Neural crest cell (in vitro differentiated cells): ENCODE data around the gene PRKCA. TPM values are rescaled to one million over a fixed set of nuclear protein-coding genes. Genes with fewer than 3 reads are reported as not detected.

ENCODE experiments used
- DNase-seq: peaks from one replicate; pipeline ENCODE4 v3.0.0; 2021; ENCODE audit warnings: low read depth, mixed read lengths, low spot score
- H3K27ac Mint-ChIP-seq: one replicate; pipeline ENCODE4 v1.8.0; 2021; ENCODE audit warnings: mild to moderate bottlenecking, mixed read lengths; ENCODE audit not compliant: unreplicated experiment
- H3K27me3 Mint-ChIP-seq: 2 replicates; pipeline ENCODE4 v1.8.0; 2021; ENCODE audit warnings: low read depth, mild to moderate bottlenecking, mixed read lengths
- H3K36me3 Mint-ChIP-seq: 2 replicates; pipeline ENCODE4 v1.8.0; 2021; ENCODE audit warnings: low read depth, mild to moderate bottlenecking, mixed read lengths
- H3K4me1 Mint-ChIP-seq: 2 replicates; pipeline ENCODE4 v1.8.0; 2021; ENCODE audit warnings: mixed read lengths
- H3K4me3 Mint-ChIP-seq: one replicate; pipeline ENCODE4 v1.8.0; 2021; ENCODE audit warnings: mild to moderate bottlenecking, mixed read lengths
- H3K9me3 Mint-ChIP-seq: 2 replicates; pipeline ENCODE4 v1.8.0; 2021; ENCODE audit warnings: mixed read lengths
- CTCF ChIP-seq: fragments of 200-600 bp; sonication (generic); conservative IDR thresholded peaks from 2 replicates; pipeline ENCODE4 v1.5.0; 2021; ENCODE audit warnings: antibody characterized with exemption, mild to moderate bottlenecking
- total RNA-seq: library from RNA; stranded (reverse); gene quantifications from 2 replicates; pipeline ENCODE4 v1.2.1, GENCODE V29; 2021

The PRKCA gene
- total RNA-seq, 1 donor from 2014 or later = 22.7 TPM

GRCh38 chr17:66583112-66583748 is 280.8 kb downstream of the PRKCA start:
- peaks cover 3% of the 10 kb centered on the region for H3K36me3 Mint-ChIP-seq
- no peak overlapping the region for H3K27ac Mint-ChIP-seq
- H3K9me3 Mint-ChIP-seq = no peaks in the 10 kb centered on the region
- no peak overlapping the region for H3K4me3 Mint-ChIP-seq
- H3K4me1 Mint-ChIP-seq = peaks cover 26% of the 10 kb centered on the region
- TF ChIP-seq CTCF = no peak
- DNase-seq = no peak
- H3K27me3 Mint-ChIP-seq = no peaks in the 10 kb centered on the region

GRCh38 chr17:66584927-66585326 is 282.5 kb downstream of the PRKCA start:
- peaks cover 3% of the 10 kb centered on the region for H3K36me3 Mint-ChIP-seq
- no peak overlapping the region for H3K4me3 Mint-ChIP-seq
- no peak for DNase-seq
- H3K27me3 Mint-ChIP-seq = no peaks in the 10 kb centered on the region
- no peak overlapping the region for H3K27ac Mint-ChIP-seq
- peaks cover 9% of the 10 kb centered on the region for H3K4me1 Mint-ChIP-seq
- no peak for TF ChIP-seq CTCF
- peaks cover 3% of the 10 kb centered on the region for H3K9me3 Mint-ChIP-seq

DNA sequence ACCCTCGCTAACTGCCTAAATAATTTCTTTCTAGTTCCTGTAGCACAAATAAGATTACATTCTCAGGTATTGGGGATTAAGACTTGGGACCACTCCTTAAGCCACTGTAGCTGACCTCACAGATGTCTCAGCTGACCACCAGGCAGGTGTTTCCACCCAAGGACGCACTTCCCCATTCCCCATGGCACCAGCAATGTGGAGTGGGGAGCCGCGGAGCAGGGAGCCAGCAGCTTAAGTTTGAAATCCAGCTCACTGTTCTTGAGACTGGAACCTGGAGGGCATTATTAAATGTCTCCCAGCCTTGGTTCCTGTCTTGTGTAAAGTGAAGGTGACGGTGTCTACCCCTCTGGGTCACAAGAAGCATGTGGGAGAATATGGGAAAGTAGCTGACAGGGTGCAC is 283.1 kb downstream of the PRKCA start:
- H3K27me3 Mint-ChIP-seq = no peaks in the 10 kb centered on the region
- H3K4me3 Mint-ChIP-seq = no peak overlapping the region
- no peak for DNase-seq
- TF ChIP-seq CTCF = no peak
- peaks cover 3% of the 10 kb centered on the region for H3K36me3 Mint-ChIP-seq
- peaks cover 4% of the 10 kb centered on the region for H3K4me1 Mint-ChIP-seq
- H3K9me3 Mint-ChIP-seq = peaks cover 3% of the 10 kb centered on the region
- no peak overlapping the region for H3K27ac Mint-ChIP-seq

DNA sequence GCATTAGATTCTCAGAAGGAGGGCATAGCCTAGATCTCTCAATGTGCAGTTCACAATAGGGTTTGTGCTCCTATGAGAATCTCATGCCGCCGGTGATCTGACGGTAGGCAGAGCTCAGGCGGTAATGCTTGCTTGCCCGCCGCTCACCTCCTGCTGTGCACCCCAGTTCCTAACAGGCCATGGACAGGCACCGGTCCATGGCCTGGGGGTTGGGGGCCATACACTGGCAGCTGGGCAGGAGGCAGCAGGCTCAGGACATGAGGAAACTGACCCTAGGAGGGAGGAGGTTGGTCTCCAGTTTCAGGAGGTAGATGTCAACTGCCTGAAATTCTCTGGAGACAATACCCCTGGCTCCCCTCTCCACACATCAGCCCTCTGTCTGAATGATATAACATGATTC is 287.5 kb downstream of the PRKCA start:
- no peaks in the 10 kb centered on the region for H3K4me1 Mint-ChIP-seq
- peaks cover 8% of the 10 kb centered on the region for H3K36me3 Mint-ChIP-seq
- peaks cover 6% of the 10 kb centered on the region for H3K9me3 Mint-ChIP-seq
- no peak overlapping the region for H3K4me3 Mint-ChIP-seq
- H3K27me3 Mint-ChIP-seq = no peaks in the 10 kb centered on the region
- DNase-seq = no peak
- TF ChIP-seq CTCF = no peak
- H3K27ac Mint-ChIP-seq = no peak overlapping the region

- no peak for TF ChIP-seq CTCF
- peaks cover 6% of the 10 kb centered on the region for H3K9me3 Mint-ChIP-seq
- no peak for DNase-seq
- peaks cover 8% of the 10 kb centered on the region for H3K36me3 Mint-ChIP-seq
- H3K4me3 Mint-ChIP-seq = no peak overlapping the region
- H3K4me1 Mint-ChIP-seq = no peaks in the 10 kb centered on the region
- no peak overlapping the region for H3K27ac Mint-ChIP-seq
- no peaks in the 10 kb centered on the region for H3K27me3 Mint-ChIP-seq
Observed at GRCh38 chr17:66593116-66593515, 290.7 kb downstream of the PRKCA start.

DNA sequence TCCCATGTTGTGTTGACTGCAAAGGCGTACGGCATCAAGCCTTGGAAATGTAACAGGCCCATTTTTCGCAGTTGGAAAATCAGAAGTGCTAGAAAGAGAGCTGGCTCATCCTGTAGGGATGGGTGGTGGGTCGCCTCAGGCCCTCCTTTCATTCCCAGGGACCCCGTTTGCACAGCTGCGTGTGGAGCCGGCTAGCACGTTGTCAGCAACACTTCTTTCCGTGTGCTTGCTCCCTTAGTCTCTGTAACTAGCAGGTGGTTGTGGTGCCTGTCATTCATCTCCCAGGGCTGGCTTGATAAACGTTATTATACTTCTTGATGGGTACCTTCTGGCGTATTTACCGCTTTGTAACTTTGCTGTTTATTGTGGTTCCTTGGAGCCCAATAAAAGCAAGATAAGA is 293.5 kb downstream of the PRKCA start:
- no peaks in the 10 kb centered on the region for H3K4me1 Mint-ChIP-seq
- no peak overlapping the region for H3K27ac Mint-ChIP-seq
- H3K27me3 Mint-ChIP-seq = no peaks in the 10 kb centered on the region
- no peak for TF ChIP-seq CTCF
- peaks cover 3% of the 10 kb centered on the region for H3K9me3 Mint-ChIP-seq
- H3K4me3 Mint-ChIP-seq = no peak overlapping the region
- no peak for DNase-seq
- H3K36me3 Mint-ChIP-seq = peaks cover 8% of the 10 kb centered on the region
